ENCODE results near the gene RASSF5. TPM values are rescaled to one million over a fixed set of nuclear protein-coding genes. Genes with fewer than 3 reads are reported as not detected.

RASSF5 gene
- total RNA-seq, 4 donors from 2014 or later = 0.77 to 5.3 (median 3.2) TPM

DNA sequence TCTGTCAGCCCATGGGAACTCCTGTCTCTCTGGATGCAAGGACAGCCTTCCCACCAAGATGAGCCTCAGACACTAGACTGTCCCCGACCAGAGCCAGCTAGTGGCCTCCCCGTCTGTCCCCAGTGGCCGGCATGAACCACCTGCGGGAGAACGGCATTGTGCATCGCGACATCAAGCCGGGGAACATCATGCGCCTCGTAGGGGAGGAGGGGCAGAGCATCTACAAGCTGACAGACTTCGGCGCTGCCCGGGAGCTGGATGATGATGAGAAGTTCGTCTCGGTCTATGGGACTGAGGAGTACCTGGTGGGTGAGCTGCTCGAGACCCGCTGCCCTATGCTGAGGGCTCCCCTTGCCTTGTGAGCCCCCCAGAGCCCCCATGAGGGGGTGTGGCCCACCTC lies 31.3 kb upstream of the RASSF5 start:
- no peak for TF ChIP-seq POLR2A (IDR thresholded peaks at IDR 0.05)
- TF ChIP-seq, protein P1, sequence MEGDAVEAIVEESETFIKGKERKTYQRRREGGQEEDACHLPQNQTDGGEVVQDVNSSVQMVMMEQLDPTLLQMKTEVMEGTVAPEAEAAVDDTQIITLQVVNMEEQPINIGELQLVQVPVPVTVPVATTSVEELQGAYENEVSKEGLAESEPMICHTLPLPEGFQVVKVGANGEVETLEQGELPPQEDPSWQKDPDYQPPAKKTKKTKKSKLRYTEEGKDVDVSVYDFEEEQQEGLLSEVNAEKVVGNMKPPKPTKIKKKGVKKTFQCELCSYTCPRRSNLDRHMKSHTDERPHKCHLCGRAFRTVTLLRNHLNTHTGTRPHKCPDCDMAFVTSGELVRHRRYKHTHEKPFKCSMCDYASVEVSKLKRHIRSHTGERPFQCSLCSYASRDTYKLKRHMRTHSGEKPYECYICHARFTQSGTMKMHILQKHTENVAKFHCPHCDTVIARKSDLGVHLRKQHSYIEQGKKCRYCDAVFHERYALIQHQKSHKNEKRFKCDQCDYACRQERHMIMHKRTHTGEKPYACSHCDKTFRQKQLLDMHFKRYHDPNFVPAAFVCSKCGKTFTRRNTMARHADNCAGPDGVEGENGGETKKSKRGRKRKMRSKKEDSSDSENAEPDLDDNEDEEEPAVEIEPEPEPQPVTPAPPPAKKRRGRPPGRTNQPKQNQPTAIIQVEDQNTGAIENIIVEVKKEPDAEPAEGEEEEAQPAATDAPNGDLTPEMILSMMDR (IDR thresholded peaks at IDR 0.05) = no peak
- Histone ChIP-seq H3K27me3 (no peaks in the 10 kb centered on the region), H3K9me3 (no peaks in the 10 kb centered on the region), H3K36me3 (no peaks in the 10 kb centered on the region), H3K4me1 (peaks cover 0 to 3% of the 10 kb centered on the region in 2 donors), H3K27ac (no peak overlapping the region), H3K4me3 (no peak overlapping the region)
- DNase-seq = no peak
- intact Hi-C loops (cut with DNase I; ENCODE audit: low total_unique reads) = no loop called here

DNA sequence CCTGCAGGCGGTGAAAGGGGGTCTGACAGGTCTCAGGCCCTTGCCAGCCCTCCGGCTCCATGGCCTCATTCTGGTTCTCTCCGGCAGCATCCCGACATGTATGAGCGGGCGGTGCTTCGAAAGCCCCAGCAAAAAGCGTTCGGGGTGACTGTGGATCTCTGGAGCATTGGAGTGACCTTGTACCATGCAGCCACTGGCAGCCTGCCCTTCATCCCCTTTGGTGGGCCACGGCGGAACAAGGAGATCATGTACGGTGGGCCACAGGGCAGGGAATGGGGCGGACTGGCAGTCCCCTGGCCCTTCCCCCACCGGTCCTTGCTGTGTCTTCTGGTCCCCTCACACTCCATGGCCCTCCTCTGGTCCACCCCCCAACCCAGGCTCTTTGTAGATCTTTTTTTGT lies 30.7 kb upstream of the RASSF5 start:
- no peaks in the 10 kb centered on the region for H3K4me1 ChIP-seq
- H3K27me3 ChIP-seq = no peaks in the 10 kb centered on the region
- no peaks in the 10 kb centered on the region for H3K36me3 ChIP-seq
- intact Hi-C loops (cut with DNase I; ENCODE audit: low total_unique reads) = no loop called here
- no peak overlapping the region for H3K27ac ChIP-seq
- TF ChIP-seq POLR2A (IDR thresholded peaks at IDR 0.05) = no peak
- TF ChIP-seq, protein P1 (IDR thresholded peaks at IDR 0.05) = no peak
- H3K9me3 ChIP-seq = no peaks in the 10 kb centered on the region
- H3K4me3 ChIP-seq = no peak overlapping the region
- DNase-seq = no peak

DNA sequence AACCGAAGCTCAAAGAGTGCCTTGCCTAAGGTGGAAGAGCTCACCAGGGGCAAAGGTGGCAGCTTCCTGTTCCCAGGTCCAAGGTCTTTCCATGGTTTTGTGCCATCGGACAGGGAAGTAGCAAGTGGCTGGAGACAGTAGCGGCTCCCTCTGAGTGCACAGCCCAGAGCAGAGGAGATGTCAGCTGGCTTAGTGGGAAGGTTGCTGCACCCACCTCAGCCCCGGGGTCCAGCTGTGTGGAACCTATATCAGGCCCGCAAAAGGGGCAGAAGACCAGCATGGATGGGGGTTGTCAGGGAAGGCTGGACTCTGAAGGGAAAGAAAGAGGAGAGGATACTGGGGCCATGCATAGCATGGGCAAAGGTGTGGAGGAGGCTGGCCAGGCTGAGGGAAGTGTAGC lies 30.2 kb upstream of the RASSF5 start:
- H3K4me3 ChIP-seq = no peak overlapping the region
- intact Hi-C loops (cut with DNase I; ENCODE audit: low total_unique reads) = no loop called here
- DNase-seq = no peak

DNA sequence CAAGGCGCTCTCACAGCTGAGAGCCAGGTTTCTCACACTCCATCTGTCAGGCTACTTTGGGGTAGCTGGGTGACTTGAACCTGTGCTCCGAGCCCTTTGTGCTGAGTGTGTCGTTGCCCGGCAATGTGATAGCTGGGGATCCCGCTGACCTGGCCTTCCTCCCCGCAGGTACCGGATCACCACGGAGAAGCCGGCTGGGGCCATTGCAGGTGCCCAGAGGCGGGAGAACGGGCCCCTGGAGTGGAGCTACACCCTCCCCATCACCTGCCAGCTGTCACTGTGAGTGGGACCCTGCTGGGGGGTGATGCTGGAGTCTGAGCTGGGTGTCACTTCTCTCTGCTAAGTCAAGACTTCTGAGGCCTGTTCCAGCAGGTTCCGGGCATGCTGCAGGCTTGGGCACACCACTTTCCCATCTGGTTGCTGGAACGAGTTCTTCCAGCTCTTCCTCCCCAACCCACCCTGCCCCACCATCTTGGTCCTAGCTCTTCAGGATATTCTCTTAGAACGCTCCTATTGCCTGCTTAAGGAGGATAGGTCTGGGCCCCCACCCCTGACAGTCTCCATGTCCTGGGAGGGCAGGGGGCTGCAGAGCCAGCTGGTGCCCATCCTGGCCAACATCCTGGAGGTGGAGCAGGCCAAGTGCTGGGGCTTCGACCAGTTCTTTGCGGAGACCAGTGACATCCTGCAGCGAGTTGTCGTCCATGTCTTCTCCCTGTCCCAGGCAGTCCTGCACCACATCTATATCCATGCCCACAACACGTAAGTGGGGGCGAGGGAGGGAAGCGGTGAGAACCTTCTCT lies 29.6 kb upstream of the RASSF5 start:
- Histone ChIP-seq H3K4me3 (no peak overlapping the region), H3K4me1 (no peaks in the 10 kb centered on the region), H3K36me3 (no peaks in the 10 kb centered on the region), H3K27ac (no peak overlapping the region), H3K9me3 (no peaks in the 10 kb centered on the region), H3K27me3 (no peaks in the 10 kb centered on the region)
- DNase-seq = no peak
- intact Hi-C loops (cut with DNase I; ENCODE audit: low total_unique reads) = no loop called here
- TF ChIP-seq, protein P1 (IDR thresholded peaks at IDR 0.05) = no peak
- no peak for TF ChIP-seq POLR2A (IDR thresholded peaks at IDR 0.05)

More for the DNA sequence above, 30.2 kb upstream of the RASSF5 start:
- Histone ChIP-seq H3K9me3 (no peaks in the 10 kb centered on the region), H3K4me1 (no peaks in the 10 kb centered on the region), H3K36me3 (no peaks in the 10 kb centered on the region), H3K27ac (no peak overlapping the region), H3K27me3 (no peaks in the 10 kb centered on the region)
- TF ChIP-seq, protein P1 (IDR thresholded peaks at IDR 0.05) = no peak
- no peak for TF ChIP-seq POLR2A (IDR thresholded peaks at IDR 0.05)

DNA sequence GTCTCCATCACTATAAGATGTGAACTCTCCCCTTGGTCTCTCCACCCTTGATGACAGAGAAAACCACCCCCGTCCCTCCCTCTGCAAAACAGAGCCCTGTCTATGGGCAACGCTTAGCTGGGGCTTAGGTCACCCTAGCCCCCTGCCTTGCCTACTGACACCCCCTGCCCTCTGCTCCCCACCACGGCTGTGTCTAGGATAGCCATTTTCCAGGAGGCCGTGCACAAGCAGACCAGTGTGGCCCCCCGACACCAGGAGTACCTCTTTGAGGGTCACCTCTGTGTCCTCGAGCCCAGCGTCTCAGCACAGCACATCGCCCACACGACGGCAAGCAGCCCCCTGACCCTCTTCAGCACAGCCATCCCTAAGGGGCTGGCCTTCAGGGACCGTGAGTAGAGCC lies 28.6 kb upstream of the RASSF5 start:
- Histone ChIP-seq H3K4me3 (no peak overlapping the region), H3K27me3 (no peaks in the 10 kb centered on the region), H3K27ac (no peak overlapping the region), H3K9me3 (no peaks in the 10 kb centered on the region), H3K4me1 (no peaks in the 10 kb centered on the region), H3K36me3 (no peaks in the 10 kb centered on the region)
- intact Hi-C loops (cut with DNase I; ENCODE audit: low total_unique reads) = no loop called here
- no peak for DNase-seq
- no peak for TF ChIP-seq POLR2A (IDR thresholded peaks at IDR 0.05)
- TF ChIP-seq, protein P1 (IDR thresholded peaks at IDR 0.05) = no peak

Measured in uterus (tissue), 4 donors.